Measurements from ENCODE around the gene HHAT.

- TF ChIP-seq CTCF (IDR thresholded peaks at IDR 0.05) (no peak), ZFX (IDR thresholded peaks at IDR 0.05; ENCODE audit: borderline replicate concordance) (no peak)
Observed at GRCh38 chr1:210372931-210373627, 44.4 kb downstream of the HHAT start.

Measured in 22Rv1 (cell line).